ENCODE data around the gene MAB21L4.

Gene MAB21L4

GRCh38 chr2:240894006-240894405 lies 1.9 kb downstream of the MAB21L4 start:
- DNase-seq = no peak

GRCh38 chr2:240893363-240893844 lies 2.6 kb downstream of the MAB21L4 start:
- no peak for DNase-seq

GRCh38 chr2:240892925-240893324 lies 3.0 kb downstream of the MAB21L4 start:
- no peak for DNase-seq

- no peak for DNase-seq
Measured at GRCh38 chr2:240892356-240892755, 3.6 kb downstream of the MAB21L4 start.

GRCh38 chr2:240891492-240892340 lies 4.2 kb downstream of the MAB21L4 start:
- no peak for DNase-seq

GRCh38 chr2:240890691-240891090 lies 5.3 kb downstream of the MAB21L4 start:
- no peak for DNase-seq

- no peak for DNase-seq
Measured at GRCh38 chr2:240889601-240890560, 6.1 kb downstream of the MAB21L4 start.

- no peak for DNase-seq
Measured at GRCh38 chr2:240888890-240889573, 6.9 kb downstream of the MAB21L4 start.

GRCh38 chr2:240888130-240888889 lies 7.6 kb downstream of the MAB21L4 start:
- DNase-seq = no peak

- no peak for DNase-seq
Measured at GRCh38 chr2:240887631-240888030, 8.3 kb downstream of the MAB21L4 start.

- no peak for DNase-seq
Measured at GRCh38 chr2:240886678-240887609, 9.0 kb downstream of the MAB21L4 start.

GRCh38 chr2:240886023-240886565 lies 9.9 kb downstream of the MAB21L4 start:
- DNase-seq = no peak

GRCh38 chr2:240885566-240885965 lies 10.4 kb downstream of the MAB21L4 start:
- no peak for DNase-seq

GRCh38 chr2:240884745-240885144 lies 11.2 kb downstream of the MAB21L4 start:
- DNase-seq = no peak

- DNase-seq = no peak
Measured at GRCh38 chr2:240884221-240884620, 11.7 kb downstream of the MAB21L4 start.

- DNase-seq = no peak
Measured at GRCh38 chr2:240881913-240882312, 14.0 kb downstream of the MAB21L4 start.

GRCh38 chr2:240879105-240879504 lies 16.9 kb downstream of the MAB21L4 start:
- no peak for DNase-seq

GRCh38 chr2:240878341-240878936 lies 17.5 kb downstream of the MAB21L4 start:
- DNase-seq = no peak

- no peak for DNase-seq
Measured at GRCh38 chr2:240877460-240878340, 18.3 kb downstream of the MAB21L4 start.

All from central memory CD4-positive, alpha-beta T cell (primary cell).